Esophagus mucosa (tissue), 1 donor: ENCODE results near the gene MAP3K1. TPM values are rescaled to one million over a fixed set of nuclear protein-coding genes. Genes with fewer than 3 reads are reported as not detected.

ENCODE experiments used
- ATAC-seq: fragments of 200-7000 bp; cut with Tn5 transposase; one replicate; pipeline ENCODE4 v1.9.1; 2020
- total RNA-seq: library from RNA; stranded (reverse); gene quantifications from one replicate; pipeline ENCODE4 v1.2.4, GENCODE V29; 2023
- donor health status: DM: yes; HTN: yes; CAD: no.

Gene MAP3K1
- total RNA-seq, 1 donor from 2014 or later: 15.5 TPM

DNA sequence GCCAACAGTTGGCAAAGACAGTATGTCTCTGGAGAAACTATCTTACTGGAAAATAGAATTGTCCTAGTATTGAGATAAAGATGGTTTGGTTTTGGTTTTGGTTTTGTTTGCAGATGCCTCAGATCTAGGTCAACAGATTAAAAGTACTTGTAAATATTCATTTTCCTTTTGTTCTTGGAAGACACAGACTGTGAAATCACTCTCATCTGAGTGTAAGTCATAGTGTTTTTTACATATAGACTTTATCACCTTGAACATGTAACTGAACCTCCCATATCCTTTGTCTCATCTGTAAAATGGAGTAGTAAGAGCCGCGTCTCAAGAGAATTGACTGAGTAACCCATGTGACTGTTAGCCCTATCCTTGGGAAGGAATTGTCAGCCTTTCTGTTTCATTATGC is 34.3 kb downstream of the MAP3K1 start:
- no peak for ATAC-seq

GRCh38 chr5:56850423-56850822 is 35.1 kb downstream of the MAP3K1 start:
- ATAC-seq: no peak

DNA sequence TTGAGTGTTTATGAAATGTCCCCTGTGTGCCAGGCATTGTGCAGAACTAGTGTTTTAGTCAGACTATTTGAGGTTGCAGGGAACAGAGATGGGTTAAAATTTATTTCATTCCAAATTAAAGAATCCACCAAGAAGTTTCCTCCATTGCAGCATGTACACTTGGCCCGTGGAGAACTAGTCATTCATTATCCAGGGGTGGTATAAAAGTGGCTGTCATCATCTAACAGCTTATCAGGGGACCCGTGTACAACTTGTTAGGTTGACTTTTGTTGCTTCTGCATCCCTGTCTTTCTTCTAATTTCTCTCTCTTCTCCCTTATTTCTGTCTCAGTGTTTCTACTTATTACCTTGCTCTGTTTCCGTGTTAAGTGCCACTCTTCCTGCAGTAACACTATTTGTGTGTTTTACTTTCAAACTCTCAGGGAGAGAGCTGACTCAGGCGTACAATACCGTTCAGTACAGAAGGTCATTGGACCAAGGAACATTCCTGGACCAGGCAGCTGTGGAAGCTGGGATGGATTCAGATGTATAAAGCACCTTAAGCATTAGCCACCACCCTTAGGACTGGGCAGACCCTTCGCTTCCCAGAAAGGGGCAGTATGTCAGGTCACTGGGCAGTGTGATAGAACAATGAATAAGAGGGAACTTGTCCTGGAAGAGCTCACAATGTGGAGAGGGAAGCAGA is 36.1 kb downstream of the MAP3K1 start:
- no peak for ATAC-seq

GRCh38 chr5:56852228-56853000 is 37.1 kb downstream of the MAP3K1 start:
- ATAC-seq: no peak

- ATAC-seq: no peak
Observed at GRCh38 chr5:56853698-56854097, 38.3 kb downstream of the MAP3K1 start.

DNA sequence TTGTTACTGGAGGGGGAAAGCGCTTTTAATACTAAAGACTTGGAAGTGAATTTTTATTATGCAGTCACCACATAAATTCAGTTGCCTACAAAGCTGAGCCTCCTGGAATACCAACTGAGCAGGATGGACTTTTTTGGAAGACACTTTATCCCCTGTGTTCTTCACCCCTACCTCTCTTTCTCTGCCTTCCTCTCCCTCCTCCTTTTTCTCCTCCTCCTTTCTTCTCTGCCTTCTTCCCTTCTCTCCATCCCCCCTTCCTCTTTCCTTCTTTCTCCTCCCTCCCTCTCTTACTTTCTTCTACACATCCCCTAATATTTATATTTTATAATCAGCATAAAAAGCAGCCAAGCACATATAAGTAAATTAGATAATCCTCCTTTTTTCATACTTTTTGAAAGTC is 39.6 kb downstream of the MAP3K1 start:
- ATAC-seq: no peak

DNA sequence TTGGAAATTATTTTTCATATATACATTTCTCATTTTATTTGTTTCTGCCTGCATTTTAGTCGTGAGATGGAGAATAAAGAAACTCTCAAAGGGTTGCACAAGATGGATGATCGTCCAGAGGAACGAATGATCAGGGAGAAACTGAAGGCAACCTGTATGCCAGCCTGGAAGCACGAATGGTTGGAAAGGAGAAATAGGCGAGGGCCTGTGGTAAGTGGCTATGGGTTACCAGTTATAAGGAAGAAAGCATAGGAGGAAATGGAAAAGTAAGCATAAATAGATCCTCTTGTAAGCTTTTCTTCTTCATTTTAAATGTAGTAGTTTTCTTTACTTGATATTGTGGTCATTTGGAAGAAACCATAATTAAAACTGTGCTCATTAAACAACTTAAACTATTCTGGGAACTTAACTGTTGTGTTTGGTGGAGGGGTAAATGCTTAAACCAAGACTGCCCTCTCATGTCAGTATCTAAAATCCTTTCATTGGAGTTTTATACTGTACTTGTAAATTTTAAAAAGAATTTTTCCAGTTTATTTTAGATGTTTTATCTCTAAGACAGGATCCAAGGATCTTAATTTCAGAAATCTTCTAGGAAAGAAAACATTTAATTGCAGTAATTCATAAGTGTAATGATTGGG is 41.3 kb downstream of the MAP3K1 start:
- ATAC-seq: no peak

- ATAC-seq: no peak
Observed at GRCh38 chr5:56858777-56859442, 43.6 kb downstream of the MAP3K1 start.

DNA sequence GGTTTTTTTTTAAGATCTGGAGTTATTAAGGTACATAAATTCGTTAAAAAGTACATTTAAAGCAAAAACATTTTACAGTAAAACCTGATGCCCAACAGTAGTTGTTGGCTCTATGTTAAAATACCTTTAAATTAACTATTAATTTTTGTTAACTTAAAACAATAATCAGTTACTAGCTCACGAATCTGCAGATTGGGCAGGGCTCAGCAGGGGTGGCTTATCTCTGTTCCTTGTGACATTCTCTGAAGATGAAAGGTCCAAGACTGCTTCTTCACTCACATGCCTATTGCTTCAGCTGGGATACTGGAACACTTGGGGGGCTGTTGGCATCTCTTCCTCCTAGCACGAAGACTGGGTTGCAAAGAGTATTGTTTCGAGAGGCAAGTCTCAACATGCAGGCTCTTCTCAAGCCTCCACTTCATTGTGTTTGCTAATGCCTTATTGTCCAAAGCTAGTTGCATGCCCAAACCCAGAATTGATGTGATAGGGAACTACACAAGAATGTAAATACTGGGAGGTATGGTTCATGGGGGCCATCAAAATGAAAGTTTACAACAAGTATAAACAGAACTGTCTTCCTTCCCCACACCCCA is 46.6 kb downstream of the MAP3K1 start:
- ATAC-seq: peak; percentile 48

- no peak for ATAC-seq
Observed at GRCh38 chr5:56862909-56863308, 47.6 kb downstream of the MAP3K1 start.

DNA sequence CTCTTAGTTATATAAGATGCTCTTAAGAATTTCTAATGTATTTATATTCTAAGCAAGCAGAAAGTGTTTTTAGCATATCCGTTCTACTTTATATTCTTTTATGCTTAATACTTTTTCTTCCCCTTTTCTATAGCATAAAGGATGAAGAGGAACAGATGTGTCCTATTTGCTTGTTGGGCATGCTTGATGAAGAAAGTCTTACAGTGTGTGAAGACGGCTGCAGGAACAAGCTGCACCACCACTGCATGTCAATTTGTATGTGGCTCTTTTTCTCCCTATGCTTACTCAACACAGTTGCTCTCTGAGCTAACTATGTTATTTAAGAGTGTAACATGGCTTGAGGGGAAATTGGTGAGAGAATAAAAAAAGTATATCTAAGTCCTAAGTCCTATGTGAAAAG is 56.4 kb downstream of the MAP3K1 start:
- no peak for ATAC-seq

- no peak for ATAC-seq
Observed at GRCh38 chr5:56873056-56873455, 57.7 kb downstream of the MAP3K1 start.

DNA sequence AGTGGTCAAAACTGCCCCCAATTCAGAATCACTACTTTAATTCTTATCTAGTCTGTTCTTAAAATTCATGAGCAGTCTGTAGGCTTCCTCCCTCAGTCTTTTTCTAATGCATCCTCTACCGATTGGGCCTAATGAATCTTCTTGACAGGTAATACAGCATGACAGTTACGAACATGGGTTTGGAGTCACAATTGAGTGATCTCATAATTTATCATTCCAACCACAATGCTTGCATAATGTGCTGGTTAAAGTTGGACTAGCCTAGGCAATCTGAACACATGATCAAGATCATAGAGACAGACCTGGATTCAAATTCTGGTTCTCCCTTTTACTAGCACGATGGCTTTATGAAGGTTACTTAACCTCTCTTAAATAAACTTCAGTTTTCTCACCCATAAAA is 61.0 kb downstream of the MAP3K1 start:
- ATAC-seq: peak; percentile 76

DNA sequence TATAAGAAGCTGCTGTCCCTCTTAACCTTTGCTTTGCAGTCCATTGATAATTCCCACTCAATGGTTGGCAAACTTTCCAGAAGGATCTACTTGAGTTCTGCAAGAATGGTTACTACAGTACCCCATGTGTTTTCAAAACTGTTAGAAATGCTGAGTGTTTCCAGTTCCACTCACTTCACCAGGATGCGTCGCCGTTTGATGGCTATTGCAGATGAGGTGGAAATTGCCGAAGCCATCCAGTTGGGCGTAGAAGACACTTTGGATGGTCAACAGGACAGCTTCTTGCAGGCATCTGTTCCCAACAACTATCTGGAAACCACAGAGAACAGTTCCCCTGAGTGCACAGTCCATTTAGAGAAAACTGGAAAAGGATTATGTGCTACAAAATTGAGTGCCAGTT is 66.2 kb downstream of the MAP3K1 start:
- no peak for ATAC-seq

DNA sequence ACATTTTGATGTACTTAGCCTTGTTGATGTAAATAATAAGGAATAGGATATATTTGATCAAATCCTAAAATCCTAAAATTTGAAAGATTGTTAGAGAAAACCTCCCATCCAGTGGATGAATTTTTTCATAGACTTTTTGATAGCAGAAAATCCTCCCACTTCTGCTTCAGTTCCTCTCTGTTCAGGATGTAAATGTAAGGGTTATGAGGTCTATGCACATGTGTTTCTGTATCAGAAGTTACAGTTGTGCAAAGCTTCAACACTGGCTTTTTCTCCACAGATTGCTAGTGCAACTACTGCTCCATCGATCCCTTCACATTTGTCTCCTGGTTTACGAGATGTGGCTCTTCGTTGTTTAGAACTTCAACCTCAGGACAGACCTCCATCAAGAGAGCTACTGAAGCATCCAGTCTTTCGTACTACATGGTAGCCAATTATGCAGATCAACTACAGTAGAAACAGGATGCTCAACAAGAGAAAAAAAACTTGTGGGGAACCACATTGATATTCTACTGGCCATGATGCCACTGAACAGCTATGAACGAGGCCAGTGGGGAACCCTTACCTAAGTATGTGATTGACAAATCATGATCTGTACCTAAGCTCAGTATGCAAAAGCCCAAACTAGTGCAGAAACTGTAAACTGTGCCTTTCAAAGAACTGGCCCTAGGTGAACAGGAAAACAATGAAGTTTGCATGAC is 78.1 kb downstream of the MAP3K1 start:
- ATAC-seq: no peak

DNA sequence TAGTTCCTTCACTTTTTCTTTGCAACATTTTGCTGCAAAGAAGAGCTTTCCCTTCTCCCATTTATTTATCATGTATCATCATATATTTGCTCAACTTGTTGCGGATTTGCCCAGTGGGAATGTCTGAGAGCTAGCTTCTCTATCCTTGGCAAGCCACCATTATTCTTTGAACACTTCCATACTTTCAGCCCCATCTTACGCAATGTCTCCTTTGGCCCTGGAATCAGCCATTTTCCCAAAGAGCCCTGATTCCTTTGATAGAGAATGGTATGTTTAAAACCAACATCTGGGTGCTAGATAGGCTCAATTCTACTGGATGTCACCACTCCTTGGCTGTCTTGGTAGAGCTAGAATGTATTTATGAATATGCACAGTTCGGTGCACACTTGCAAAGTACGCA is 81.4 kb downstream of the MAP3K1 start:
- no peak for ATAC-seq

DNA sequence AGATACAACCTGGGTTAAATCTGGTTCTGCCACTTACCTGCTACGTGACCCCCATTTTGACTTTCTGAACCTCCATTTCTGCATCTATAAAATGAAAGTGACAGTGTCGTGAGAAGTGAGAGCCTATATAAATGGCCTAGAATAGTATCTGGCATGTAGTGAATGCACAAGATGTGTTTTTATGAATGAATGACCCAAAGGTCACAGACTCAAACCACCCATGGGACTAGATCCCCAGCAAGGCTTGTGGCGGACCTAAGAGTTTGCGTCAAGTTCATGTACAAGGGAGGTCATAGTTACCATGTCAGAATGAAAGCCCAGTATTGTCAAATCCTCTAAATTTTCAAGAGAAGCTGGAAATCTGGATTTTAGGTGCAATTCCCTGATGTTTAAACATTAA is 82.9 kb downstream of the MAP3K1 start:
- no peak for ATAC-seq

DNA sequence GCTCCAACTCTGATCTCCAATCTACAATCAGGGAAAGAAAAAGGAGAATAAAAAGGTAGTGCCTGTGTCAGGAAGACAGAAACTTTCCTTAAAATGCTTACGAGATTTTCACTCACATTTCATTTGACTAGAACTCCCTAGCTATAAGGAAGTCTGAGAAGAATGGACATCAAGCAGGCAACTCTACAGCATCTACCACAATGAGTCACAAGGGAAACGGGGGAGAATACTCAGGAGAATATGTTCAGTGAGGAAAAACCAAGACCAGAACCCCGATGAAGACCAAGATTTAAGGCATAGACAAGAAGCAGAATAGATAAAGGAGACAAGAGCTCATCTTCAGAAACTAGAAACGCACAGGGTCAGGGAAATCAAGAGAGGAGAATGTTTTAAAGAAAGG is 85.0 kb downstream of the MAP3K1 start:
- peak; percentile 27 for ATAC-seq

GRCh38 chr5:56900858-56901578 is 85.7 kb downstream of the MAP3K1 start:
- peak; percentile 71 for ATAC-seq

- peak; percentile 50 for ATAC-seq
Observed at GRCh38 chr5:56908942-56909293, 93.6 kb downstream of the MAP3K1 start.
